GM19438 (cell line): ENCODE measurements around the gene CELF5.

Experiments
- ATAC-seq: cut with Tn5 transposase; IDR thresholded peaks from one replicate; pipeline ENCODE4 v1.9.1; 2021; ENCODE audit warnings: low read depth; ENCODE audit not compliant: unreplicated experiment

CELF5 gene

GRCh38 chr19:3269916-3270671 is 45.6 kb downstream of the CELF5 start:
- ATAC-seq = no peak

GRCh38 chr19:3270902-3271301 is 46.4 kb downstream of the CELF5 start:
- ATAC-seq = no peak

GRCh38 chr19:3272401-3272931 is 48.0 kb downstream of the CELF5 start:
- ATAC-seq = no peak

- ATAC-seq = no peak
These were observed 48.5 kb downstream of the CELF5 start for GRCh38 chr19:3272952-3273351.

GRCh38 chr19:3274245-3274941 is 49.9 kb downstream of the CELF5 start:
- no peak for ATAC-seq

GRCh38 chr19:3274942-3275582 is 50.6 kb downstream of the CELF5 start:
- ATAC-seq = no peak

GRCh38 chr19:3275583-3276340 is 51.3 kb downstream of the CELF5 start:
- ATAC-seq = no peak

GRCh38 chr19:3276341-3276799 is 51.9 kb downstream of the CELF5 start:
- ATAC-seq = no peak

- ATAC-seq = no peak
These were observed 53.2 kb downstream of the CELF5 start for GRCh38 chr19:3277649-3278048.

- no peak for ATAC-seq
These were observed 53.8 kb downstream of the CELF5 start for GRCh38 chr19:3278294-3278693.

GRCh38 chr19:3278749-3279148 is 54.3 kb downstream of the CELF5 start:
- no peak for ATAC-seq

- no peak for ATAC-seq
These were observed 54.8 kb downstream of the CELF5 start for GRCh38 chr19:3279306-3279705.

GRCh38 chr19:3281026-3281425 is 56.6 kb downstream of the CELF5 start:
- no peak for ATAC-seq

- no peak for ATAC-seq
These were observed 57.7 kb downstream of the CELF5 start for GRCh38 chr19:3282155-3282554.

- ATAC-seq = no peak
These were observed 58.1 kb downstream of the CELF5 start for GRCh38 chr19:3282564-3282963.

GRCh38 chr19:3283246-3283751 is 58.8 kb downstream of the CELF5 start:
- no peak for ATAC-seq

- no peak for ATAC-seq
These were observed 59.6 kb downstream of the CELF5 start for GRCh38 chr19:3283886-3284657.

- ATAC-seq = no peak
These were observed 60.5 kb downstream of the CELF5 start for GRCh38 chr19:3284759-3285646.
